Activated naive CD8-positive, alpha-beta T cell treated with anti-CD3 and anti-CD28 coated beads, Interleukin-2, amount 50 U/mL, for 16 hours (primary cell): Measurements from ENCODE around the gene CAMTA1.

Experiments used
- DNase-seq: peaks from one replicate; pipeline ENCODE4 v3.0.0-alpha.2; 2020; ENCODE audit warnings: low read depth, low spot score

CAMTA1 gene

DNA sequence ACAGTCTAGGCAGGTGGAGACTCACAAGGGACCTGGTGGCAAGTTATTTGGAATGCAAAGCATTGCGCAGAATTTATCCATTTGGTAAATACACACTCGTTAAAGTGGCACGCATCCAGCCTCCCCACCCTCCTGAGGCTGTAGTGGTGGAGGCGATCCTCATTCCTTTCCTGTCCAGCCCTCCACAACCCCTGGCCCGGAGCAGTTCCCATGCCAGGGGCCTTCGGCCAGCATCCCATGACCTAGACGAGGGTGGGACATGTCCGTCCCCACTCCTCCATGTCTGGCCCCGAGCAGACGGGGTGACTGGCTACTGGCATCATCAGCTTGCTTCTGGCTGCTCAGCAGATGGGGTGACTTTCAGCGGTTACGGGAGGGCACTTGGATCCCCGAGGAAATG lies 704.3 kb downstream of the CAMTA1 start:
- DNase-seq: no peak

DNA sequence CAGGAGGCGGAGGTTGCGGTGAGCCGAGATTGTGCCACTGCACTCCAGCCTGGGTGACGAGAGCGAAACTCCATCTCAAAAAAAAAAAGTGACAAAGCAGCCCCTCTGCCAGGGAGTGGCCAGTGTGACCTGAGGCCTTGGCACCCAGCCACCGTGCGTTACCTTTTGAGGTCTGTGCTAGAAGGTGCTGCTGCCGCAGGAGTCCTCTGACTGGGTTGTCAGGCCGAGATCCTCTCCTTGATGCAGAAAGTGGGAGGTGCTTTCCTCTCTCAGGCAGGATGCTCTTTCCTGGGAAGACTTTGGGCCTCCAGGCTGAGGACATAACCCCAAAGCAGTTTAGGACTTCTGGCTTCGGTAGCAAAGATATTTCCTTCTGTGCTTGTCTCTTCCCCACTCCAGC lies 705.3 kb downstream of the CAMTA1 start:
- DNase-seq: no peak

DNA sequence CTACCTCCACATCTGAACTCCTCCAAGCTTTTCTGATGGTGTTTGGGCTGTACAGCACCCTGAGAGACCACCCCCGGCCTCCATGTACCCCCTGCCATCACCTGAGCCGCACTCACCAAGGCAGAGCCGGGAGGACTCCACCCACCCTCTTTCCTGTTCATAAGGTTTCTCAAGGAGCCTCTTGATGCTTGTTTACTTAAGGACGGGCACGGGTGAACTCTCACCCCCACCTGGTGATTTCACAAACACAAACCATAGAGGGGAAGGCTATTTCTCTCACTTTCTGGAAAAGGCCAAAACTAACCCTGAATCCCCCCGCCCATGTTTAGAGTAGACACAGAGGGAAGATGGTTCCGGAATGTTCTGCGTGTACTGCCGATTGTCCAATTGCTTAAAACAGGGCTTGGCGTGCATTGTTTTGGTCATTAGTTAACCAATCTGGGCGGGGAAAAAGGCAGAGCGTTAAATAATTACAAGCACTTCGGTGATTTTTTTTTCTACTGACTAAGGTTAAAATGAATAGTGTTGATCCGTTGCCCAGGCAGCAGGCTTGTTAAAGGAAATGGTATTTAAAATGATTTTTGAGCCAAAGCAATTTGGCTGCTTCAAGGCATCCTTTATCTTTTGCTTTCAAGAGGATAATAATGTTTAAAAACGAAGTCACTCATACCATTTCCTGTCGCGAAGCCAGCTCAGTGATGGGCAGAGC lies 706.0 kb downstream of the CAMTA1 start:
- DNase-seq: no peak

DNA sequence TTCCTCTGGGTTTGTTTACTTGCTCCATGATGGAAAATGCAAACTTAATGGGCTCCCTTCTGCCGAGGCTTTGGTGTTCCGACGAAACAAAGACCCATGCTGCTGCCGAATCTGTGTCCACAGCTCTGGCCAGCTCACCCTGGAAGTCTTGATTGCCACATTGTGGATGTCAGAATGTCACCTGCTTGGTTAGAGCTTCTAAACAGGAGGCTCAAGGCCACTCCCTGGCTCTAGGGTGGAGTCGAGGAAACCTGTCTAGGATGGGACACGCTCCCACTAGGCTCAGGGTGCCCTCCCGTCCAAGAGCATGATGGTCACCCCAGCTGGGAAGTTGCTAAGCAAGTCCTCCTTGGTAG lies 706.5 kb downstream of the CAMTA1 start:
- no peak for DNase-seq

DNA sequence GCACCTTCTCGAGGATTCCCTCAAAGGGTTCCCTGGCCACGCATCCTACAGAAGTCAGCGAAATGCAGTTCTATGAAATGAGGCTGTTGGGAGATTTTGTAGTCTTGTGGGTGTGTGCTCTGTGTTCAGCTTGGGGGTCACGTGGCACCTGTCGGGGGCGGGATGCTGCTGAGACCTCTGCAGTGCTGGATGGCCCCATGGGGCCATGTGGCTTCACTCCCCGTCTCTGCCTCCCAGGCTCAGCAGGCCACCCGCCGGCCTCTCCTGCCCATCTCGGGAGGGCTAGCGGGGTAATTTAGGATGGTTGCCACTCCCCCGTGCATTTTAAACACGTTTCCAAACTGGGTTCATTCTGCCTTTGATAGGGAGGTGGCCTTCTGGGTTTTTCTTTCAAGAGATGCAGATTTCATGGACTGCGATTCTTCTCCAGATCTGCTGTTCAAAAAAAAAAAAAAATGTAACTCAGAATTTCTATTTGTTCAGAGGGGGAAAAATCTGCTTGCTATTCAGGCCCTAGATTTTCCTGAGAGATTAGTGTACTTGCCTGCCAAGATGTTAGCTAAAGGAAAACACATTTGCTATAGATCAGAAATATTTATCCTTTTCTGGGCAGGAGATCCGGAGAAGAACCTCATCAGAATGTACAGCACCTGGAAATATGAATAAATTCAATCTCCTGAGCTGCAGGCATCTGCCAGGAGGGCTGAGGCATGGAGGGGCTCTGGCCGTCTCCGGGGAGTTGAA lies 708.6 kb downstream of the CAMTA1 start:
- DNase-seq: no peak

DNA sequence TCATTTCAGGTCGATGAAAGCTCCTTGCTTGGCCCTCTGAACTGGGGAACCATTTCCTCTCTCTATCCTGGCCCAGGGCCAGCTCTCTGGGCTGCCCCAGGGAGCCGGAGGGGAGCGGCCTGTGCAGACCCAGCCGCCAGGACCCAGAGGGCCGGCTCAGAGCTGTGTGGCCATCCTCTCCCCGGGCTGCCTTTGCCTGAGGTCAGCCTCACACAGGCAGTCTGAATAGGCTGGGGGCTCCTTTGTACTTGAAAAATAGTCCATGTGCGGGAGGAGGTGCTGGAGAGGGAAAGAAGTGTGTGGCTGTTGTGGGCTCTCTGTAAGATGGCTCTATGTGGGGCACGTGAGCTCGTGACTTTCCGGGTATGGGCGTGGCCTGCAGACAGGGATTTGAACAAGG lies 710.7 kb downstream of the CAMTA1 start:
- DNase-seq: no peak

DNA sequence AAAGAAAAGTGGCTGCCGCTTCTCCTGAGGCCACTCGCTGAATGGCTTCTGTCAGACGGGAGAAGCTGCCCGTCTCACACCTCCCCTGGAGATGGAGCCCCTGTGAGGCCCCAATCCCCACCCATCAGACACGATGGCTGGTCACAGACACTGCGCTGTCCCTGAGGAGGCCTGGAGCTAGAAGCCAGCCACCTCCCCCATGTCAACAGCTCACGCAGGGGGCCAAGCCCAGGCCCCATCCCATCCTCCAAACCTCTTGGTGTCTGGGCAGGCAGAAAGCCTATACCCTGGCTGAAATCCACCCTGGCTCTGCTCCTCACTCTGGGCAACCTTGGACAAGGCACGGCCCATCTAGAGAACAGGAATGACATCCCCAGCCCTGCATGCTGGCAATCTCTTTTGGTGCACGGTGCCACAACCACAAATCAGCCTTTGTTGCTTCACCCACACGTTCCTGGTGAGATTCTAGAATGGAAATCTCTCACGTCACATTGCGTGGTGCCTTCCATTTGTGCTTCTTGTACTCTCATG lies 711.9 kb downstream of the CAMTA1 start:
- no peak for DNase-seq

DNA sequence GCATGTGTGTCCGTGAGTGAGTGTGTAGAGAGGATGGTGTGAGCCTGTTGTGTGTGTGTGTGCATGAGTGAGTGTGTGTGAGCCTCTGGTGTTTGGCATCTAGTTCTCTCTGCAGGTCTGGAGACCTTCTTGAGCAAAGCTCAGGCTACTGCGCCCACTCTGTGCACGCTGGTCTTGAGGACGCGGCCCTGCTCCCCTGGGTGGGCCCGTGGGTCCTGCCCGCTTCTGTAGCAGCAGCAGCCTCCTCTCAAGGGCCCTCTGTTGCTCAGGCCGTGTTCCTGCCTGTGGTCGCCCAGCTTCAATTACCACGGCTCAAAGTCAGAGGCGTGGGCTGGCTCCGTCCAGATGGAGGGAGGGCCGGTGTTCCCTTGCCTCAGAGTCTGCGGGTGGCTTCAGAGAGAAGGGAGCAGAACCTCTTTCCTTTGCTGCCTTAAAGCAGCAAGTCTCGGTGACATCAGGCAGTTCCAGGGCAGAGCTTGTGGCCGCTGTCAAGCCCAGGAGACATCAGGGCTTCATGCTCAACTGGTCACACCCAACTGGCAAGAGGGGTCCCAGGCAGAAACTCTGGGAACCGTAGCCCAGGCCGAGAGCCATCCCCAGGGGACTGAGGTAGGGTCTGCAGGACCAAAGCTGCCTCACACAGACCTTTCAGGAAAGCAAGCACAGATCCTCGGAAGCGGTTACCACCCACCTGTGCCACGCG lies 715.3 kb downstream of the CAMTA1 start:
- DNase-seq: no peak

DNA sequence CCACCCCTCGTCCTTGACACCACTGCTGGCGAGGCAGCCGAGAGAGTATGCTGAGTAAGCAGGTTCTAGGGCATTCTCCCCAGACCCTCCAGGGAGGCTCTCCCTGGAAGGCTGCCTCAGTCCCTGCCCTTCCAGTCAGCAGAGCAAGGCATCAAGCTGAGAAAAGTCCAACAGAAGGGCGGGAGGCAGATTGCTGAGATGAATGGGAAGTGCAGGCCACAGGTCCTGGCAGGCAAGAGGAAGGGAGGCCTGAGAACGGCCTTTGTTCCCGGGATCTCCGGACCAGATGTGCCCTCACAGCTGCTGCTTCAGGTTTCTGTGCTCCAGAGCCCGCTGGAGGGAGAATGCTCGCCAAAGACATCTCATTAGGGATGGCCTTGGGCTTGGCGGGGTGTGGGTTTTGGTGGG lies 715.8 kb downstream of the CAMTA1 start:
- DNase-seq: no peak

DNA sequence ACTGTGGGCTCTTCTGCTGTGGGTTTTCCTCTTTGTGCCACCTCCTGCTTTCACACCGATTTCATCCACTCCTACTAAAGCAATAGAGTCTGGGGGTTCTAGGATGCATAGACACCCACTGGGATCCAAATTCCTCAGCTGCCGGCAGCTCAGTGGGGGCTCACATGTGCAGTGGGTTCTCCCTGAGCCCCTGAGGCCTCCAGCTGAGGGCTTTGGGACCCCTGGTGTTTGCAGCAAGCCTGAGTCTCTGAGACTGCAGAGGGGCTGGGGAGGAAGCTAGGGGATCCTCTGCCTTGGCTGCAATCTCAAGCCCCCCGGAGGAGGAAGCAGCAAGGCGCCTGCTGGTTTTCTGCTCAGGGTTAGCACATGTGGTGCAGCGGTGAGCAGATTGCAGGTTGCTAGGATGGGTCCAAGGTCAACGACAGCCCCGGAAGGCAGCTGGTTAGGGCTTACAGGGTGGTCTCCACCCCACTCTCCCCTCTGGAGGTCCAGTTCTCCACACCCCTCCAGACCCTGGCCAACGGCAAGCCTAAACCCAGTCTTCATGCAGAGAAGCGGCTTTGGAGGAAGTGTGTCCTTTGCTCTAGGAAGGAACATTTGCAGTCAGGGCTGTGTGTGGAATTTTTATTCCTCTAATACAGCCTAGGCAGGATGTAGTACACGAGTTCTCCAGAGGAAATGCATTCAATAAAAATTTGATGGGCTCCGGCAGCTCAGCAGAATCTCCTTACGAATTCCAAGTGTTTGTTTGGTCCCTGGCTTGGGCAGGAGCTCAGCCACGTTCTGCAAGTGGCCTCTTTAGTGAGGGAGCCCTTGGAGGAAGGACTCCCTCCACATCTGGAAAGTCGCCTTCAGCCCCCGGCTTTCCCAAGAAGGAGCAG lies 716.7 kb downstream of the CAMTA1 start:
- DNase-seq: no peak

DNA sequence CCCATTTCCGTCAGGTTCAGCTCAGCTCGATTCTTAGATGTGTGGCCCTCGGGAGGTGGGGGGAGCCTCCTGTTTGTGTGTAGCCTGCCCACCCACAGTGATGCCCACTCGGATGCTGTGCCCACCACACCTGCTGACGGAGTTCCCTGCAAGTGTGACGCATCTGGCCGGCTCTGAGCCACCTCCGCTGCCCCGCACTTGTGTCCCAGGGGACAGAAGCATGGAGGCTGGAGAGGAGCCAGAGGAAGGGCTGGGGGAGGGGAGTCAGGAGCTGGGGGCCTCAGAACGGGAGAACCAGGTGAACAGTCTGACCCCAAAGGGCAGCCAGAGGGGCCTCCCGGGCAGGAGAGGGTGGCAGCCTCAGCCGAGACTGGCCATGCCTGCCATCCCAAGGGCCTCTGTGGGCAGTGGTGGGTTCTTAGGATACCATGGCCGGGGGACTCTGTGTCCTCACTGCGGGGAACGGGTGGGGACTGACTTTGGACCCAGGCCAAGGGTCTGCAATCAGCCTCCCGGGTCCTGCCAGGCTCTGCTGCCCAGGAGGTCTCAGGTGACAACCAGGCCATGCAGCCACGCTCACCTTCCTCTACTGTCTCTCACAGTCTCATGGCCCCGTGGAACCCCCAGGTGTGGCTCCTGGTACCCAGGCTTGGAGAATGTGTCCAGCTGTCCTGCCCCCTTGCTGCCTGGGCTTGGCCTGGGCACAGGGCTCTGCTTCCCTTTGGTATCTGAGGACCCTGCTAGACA lies 718.6 kb downstream of the CAMTA1 start:
- no peak for DNase-seq

DNA sequence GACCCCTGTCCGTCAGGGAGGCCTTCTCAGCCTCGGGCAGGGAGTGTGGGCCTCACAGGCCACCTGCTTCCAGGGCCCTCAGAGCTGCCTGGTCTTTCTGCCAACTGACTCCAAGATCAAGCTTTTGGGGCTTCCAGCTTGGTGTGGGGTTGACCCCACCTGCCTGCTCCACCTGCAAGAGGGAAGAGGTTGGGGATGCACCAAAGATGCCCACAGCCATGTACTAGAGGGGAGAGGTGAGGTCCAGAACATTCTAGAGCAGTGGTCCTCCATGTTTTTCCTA lies 719.1 kb downstream of the CAMTA1 start:
- DNase-seq: no peak

DNA sequence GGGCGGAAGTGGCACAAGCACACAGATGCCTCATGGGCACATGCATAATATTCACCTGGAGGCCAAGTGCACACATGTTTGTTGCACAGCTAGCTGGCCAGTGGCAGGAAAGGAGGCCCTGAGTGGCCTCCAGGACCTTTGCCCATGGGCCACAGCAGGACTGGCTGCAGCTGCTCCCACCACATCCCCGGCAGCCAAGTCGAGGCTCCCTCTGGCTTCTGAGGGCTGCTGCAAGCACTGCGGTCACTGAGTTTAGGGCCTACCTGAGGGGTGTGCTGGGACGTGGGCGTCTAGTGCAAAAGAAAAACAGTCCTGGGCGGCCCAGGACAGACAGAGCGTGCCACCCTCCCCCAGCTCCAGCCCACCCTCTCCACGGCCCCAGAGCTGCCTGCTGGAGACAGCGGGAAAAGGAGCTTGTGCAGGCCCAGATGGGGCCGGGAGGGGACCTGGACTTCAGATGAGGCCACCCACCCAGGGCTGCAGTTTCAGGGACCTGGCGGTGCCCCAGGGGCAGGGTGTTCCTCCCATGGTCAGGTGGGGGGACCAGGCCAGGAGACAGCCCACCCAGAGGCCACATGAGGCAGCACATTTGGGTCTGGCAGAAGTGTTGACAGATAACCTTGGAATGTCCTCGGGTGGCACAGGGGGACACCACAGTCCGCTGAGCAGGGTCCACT lies 720.0 kb downstream of the CAMTA1 start:
- DNase-seq: no peak

DNA sequence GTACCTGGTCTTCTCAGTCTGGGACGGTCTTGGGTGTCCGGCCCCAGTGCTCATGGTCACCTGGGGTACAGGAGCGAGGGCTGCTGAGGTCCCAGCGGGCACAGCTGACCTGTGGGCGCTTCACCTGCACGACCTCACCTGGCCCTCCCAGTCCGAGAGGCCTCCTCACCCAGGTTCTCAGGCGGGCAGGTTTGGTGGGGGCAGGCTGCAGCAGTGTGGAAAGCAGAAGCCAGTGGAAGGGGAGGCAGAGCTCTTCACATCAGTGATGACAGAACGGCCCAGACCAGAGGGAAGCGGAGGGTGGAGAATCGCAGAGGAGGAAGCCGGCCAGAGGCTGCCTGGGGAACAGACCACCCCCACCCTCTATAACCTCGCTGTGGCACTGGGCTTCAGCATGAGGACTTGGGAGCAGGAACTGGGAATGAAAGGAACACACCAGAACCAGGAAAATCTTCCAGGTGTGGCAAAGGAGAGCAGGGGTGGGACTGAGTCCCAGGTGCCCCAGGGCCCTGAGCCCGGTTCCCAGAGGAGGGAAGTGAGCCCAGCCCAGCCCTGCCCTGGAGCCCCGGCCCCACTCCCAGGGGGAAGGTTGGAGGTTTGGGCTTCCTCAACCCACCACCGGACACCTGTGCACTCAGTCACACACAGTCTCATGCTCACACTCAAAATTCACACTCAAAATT lies 720.7 kb downstream of the CAMTA1 start:
- DNase-seq: no peak

DNA sequence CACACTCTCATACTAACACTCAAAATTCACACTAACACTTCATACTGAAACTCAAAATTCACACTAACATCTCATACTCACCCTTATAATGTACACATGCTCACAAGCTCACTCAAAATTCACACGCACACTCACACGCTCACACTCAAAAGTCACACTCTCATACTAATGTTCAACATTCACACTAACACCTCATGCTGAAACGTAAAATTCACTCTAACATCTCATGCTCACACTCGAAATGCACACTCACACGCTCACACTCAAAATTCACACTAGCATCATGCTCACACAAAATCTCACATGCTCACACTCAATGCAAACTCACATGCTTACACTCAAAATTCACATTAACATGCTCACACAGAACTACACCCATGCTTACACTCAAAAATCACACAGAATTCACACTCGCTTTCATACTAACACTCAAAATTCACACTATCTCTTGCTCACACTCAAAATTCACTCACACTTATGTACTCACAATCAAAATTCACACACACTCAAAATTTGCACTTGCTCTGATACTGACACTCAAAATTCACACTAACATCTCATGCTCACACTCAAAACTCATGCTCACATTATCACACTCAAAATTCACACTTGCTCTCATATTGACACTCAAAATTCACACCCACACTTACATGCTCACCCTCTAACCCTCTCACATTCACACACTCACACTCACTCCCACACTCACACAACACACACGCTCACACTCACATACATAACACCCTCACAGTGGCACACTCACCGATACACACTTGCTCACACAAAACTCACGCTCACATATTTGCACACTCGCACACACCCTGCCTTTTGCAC lies 721.4 kb downstream of the CAMTA1 start:
- DNase-seq: no peak

DNA sequence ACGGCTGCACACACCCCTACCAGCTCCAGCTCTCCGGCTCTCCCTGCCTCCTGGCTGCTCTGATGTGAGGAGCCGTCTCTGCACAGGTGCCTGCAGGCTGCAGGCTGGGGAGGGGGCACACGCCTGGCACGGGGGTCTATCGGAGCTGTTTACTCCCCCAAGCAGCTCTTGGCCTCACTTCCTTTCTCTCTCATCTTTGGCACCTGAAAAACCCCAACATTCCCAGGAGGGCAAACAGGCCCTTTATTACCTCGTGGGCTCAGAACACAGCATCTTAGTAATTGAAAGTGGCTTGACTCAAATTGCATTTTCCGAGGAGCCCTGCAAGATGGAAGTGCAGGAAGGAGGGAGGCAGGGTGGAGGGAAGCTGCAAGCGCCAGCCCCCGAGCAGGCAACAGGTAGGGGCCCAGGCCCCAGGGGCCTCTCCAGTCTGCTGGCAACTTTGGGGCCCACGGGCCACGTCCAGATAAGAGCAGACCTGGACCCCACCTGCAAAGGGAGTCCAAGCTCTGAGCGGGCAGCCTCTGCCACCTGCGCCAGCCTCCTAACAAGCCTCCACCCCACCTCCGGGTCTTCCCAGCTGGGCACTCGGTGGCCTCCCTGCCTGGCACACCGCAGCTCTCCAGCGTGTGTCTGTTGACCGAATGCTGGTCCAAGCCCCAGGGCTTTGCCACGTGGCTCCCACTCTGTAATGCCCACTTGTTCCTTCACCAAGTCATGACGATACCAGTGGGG lies 722.2 kb downstream of the CAMTA1 start:
- no peak for DNase-seq

DNA sequence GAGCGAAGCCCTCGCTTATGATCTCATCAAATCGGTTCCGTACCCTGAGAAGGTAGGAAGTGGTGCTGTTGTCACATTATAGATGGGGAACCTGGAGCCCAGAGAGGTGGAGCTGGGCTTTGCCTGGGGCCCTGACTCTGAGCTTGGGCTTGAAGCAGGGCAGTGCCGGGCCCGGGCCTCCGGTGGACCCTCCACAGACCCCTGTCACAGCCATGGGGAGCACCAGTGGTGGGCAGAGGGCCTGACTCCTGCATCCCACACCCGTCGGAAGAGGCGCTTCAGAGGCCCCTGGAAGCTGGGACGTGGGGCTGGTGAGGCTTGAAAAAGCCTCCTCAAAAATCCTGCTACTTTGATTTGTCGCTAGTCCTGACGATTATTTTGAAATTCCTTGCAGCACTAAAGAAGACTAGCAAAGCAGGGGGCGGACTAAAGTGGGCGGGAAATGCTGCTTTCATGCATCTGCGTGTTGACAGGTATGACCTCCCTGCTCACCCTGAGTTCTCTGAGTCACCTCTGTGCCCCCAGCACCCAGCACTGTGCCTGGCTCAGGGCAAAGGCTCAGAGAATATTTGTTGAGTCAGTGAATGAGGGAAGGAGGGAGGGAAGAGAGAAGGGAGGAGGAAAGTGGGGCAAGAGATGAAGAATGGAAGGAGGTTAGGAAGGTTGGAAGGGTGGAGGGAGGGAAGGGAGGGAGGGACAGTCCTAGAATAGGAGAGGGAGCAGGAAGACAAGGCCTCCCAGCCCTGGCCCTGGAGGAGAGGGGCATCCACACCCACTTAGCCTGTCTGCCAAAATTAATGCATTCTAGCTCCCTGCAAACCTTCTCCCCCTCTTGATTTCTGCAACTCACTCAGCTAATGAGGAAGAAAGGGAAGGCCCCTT lies 723.0 kb downstream of the CAMTA1 start:
- no peak for DNase-seq
